Stomach smooth muscle (tissue), 2 donors: ENCODE measurements around the gene TSBP1.
A peak's percentile ranks its signal among the peaks of the same experiment; 100 is the strongest.
"Not testable (repeated sequence)": the region's sequence is repeated elsewhere in the genome, so short reads cannot be mapped to it uniquely, and the experiment has no call there.

Source experiments
- H3K27ac ChIP-seq: one replicate; pipeline ENCODE4 v1.7.0; 2013; ENCODE audit warnings: mild to moderate bottlenecking, low read length, inconsistent platforms
- H3K27me3 ChIP-seq, 2 donors: one replicate each; pipeline ENCODE4 v1.7.0; 2013; ENCODE audit warnings: low read length in 2 of 2; ENCODE audit not compliant: insufficient read depth in 2 of 2, control insufficient read depth in 1 of 2
- H3K36me3 ChIP-seq, 2 donors: one replicate each; pipeline ENCODE4 v1.7.0; 2013; ENCODE audit warnings: low read length in 2 of 2; ENCODE audit not compliant: control insufficient read depth in 2 of 2, insufficient read depth in 2 of 2
- H3K4me1 ChIP-seq: one replicate; pipeline ENCODE4 v1.7.0; 2013; ENCODE audit warnings: low read length; ENCODE audit not compliant: control insufficient read depth, insufficient read depth
- H3K4me3 ChIP-seq, 2 donors: one replicate each; pipeline ENCODE4 v1.7.0; 2013; ENCODE audit warnings: low read length in 2 of 2
- H3K9ac ChIP-seq, 2 donors: one replicate each; pipeline ENCODE4 v1.7.0; 2013; ENCODE audit warnings: low read length in 2 of 2, mild to moderate bottlenecking in 1 of 2
- H3K9me3 ChIP-seq, 2 donors: one replicate each; pipeline ENCODE4 v1.7.0; 2013; ENCODE audit warnings: low read length in 2 of 2; ENCODE audit not compliant: control insufficient read depth in 2 of 2
- donor health status: healthy.
- donor health status: Pancreatic carcinoma.

TSBP1 gene

DNA sequence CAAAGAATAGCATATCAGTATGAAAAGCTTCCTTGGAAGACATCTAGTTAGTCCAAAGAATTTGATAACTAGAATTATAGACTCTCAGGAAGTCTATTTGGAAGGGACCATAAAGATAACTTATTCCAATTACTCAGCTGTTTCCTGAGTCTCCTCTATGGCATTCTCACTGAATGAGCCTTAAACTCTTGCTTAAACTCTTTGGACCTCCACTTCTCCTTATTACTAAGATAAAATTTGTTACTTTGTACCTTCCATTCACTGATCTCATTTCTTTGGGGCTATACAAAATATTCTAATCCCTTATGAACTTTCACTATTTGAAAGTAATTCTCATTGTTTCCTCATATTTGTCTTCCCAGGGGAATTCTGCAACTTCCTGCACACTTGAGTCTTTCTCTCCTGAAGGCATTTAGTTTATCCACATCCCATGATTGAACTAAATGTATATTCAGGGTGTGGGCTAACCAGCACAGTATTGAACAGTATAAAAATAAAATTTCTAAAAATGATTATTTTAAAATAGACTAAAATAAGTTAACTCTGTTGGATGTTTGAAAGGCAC, 80.7 kb downstream of the TSBP1 start:
- Histone ChIP-seq H3K9ac (no peak overlapping the region), H3K9me3 (no peaks in the 10 kb centered on the region), H3K4me3 (no peak overlapping the region), H3K27me3 (no peaks in the 10 kb centered on the region), H3K27ac (no peak overlapping the region), H3K4me1 (no peaks in the 10 kb centered on the region), H3K36me3 (no peaks in the 10 kb centered on the region)

DNA sequence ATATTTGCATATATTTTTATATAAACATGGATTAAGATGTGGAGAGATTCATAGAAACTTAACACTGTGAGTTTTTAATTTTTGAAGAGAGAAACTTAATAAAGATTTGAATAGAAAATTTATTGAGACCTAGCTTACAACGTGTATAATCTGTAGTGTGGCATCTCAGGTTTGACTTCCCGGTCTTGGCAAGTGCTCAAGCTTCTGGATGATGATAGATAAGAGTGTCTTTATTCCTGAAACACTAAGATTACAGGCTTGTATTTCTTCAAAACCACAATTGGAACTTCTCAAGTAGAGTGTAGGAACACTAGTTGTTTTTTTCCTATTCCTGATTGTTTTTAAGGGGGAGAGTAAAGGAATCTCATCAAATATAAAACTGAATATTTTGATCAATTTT, 83.3 kb downstream of the TSBP1 start:
- Histone ChIP-seq H3K9me3 (no peaks in the 10 kb centered on the region), H3K27me3 (no peaks in the 10 kb centered on the region), H3K9ac (no peak overlapping the region), H3K27ac (no peak overlapping the region), H3K4me3 (no peak overlapping the region), H3K36me3 (no peaks in the 10 kb centered on the region), H3K4me1 (no peaks in the 10 kb centered on the region)

DNA sequence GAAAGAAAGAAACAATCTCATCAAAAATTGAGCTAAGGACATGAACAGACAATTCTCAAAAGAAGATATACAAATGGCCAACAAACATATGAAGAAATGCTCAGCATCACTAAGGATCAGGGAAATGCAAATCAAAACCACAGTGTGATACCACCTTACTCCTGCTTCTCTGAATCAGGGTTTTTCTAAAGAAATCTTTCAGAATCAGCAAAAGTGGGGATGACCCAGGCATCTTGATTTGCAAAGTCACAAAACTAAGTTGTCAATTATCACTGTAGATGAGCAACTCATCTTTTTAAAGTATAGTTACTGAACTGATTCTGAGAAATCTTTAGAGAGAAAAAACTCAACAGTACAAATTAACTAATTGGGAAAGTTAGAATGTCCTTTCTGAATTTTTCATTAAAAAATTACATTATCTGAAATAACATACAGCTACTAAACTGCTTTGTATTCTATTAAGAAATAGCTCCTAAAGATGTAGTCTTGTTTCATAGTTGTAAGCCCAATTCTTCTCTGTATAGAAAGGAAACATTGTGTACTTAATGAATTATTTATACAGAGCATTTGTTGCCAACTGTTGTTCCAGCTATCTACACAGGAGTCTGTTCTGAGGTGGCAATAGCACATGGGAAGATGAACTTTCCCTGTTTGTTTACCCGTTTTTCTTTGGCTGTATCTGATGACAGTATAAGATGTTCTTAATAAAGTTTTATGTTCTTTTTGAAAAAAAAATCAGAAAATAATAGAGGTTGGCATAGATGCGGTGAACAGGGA, 97.7 kb downstream of the TSBP1 start:
- H3K36me3 ChIP-seq, H3K4me1 ChIP-seq, H3K27ac ChIP-seq, H3K4me3 ChIP-seq, H3K27me3 ChIP-seq, H3K9me3 ChIP-seq, H3K9ac ChIP-seq: not testable (repeated sequence)

DNA sequence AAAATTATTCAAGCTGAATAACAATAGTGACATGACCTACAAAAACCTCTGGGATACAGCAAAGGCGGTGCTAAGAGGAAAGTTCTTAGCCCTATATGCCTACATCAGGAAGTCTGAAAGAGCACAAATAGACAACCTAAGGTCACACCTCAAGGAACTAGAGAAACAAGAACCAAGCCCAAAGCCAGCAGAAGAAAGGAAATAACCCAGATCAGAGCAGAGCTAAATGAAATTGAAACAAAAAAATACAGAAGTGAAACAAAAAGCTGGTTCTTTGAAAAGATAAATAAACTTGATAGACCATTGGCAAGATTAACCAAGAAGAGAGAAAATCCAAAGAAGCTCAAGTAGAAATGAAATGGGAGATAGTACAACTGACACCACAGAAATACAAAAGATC, 100.3 kb downstream of the TSBP1 start:
- H3K27ac ChIP-seq = no peak overlapping the region
- H3K27me3 ChIP-seq = no peaks in the 10 kb centered on the region
- no peaks in the 10 kb centered on the region for H3K4me1 ChIP-seq
- H3K9ac ChIP-seq = no peak overlapping the region
- H3K36me3 ChIP-seq = no peaks in the 10 kb centered on the region
- no peak overlapping the region for H3K4me3 ChIP-seq
- H3K9me3 ChIP-seq = no peaks in the 10 kb centered on the region

DNA sequence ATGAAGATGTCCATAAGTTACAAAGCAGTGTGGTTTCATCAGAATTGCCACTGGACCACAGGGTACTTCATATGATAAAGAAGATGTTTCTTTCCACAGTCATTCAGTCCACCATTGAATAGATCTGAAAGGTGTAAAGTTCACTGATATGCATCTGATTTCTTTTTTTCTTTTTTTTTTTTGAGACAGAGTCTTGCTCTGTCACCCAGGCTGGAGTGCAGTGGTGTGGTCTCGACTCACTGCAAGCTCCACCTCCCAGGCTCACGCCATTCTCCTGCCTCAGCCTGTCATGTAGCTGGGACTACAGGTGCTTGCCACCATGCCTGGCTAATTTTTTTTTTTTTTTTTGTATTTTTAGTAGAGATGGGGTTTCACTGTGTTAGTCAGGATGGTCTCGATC, 103.2 kb downstream of the TSBP1 start:
- H3K4me3 ChIP-seq, H3K36me3 ChIP-seq, H3K27ac ChIP-seq, H3K27me3 ChIP-seq, H3K4me1 ChIP-seq, H3K9me3 ChIP-seq, H3K9ac ChIP-seq: not testable (repeated sequence)

DNA sequence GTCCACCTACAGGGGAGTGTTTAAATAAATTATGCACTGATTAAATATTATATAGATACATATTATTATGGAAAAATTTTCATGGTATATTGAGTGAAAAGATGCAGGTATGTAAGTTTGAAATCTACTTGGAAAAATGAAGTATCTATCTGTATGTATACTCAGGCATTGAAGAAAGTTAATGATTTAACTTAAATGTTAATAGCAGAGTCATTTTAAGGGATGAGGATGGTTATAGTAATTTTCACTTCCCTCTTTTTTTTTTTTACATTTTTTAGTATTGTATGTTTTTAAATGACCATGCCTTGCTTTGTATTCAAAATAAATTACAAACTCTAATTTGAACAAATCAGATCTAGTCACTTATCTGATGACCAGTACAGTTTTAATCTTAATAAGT, 104.7 kb downstream of the TSBP1 start:
- H3K36me3 ChIP-seq = no peaks in the 10 kb centered on the region
- H3K27me3 ChIP-seq = no peaks in the 10 kb centered on the region
- no peak overlapping the region for H3K9ac ChIP-seq
- no peak overlapping the region for H3K4me3 ChIP-seq
- no peaks in the 10 kb centered on the region for H3K4me1 ChIP-seq
- no peak overlapping the region for H3K27ac ChIP-seq
- H3K9me3 ChIP-seq = no peaks in the 10 kb centered on the region

DNA sequence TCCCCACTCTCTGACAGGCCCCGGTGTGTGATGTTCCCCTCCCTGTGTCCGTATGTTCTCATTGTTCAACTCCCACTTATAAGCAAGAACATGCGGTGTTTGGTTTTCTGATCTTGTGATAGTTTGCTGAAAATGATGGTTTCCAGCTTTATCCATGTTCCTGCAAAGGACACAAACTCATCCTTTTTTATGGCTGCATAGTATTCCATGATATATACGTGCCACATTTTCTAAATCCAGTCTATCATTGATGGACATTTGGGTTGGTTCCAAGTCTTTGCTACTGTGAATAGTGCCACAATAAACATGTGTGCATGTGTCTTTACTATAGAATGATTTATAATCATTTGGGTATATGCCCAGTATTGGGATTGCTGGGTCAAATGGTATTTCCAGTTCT, 114.4 kb downstream of the TSBP1 start:
- not testable (repeated sequence) for H3K36me3 ChIP-seq, H3K9me3 ChIP-seq, H3K27ac ChIP-seq, H3K4me3 ChIP-seq, H3K9ac ChIP-seq, H3K4me1 ChIP-seq, H3K27me3 ChIP-seq

DNA sequence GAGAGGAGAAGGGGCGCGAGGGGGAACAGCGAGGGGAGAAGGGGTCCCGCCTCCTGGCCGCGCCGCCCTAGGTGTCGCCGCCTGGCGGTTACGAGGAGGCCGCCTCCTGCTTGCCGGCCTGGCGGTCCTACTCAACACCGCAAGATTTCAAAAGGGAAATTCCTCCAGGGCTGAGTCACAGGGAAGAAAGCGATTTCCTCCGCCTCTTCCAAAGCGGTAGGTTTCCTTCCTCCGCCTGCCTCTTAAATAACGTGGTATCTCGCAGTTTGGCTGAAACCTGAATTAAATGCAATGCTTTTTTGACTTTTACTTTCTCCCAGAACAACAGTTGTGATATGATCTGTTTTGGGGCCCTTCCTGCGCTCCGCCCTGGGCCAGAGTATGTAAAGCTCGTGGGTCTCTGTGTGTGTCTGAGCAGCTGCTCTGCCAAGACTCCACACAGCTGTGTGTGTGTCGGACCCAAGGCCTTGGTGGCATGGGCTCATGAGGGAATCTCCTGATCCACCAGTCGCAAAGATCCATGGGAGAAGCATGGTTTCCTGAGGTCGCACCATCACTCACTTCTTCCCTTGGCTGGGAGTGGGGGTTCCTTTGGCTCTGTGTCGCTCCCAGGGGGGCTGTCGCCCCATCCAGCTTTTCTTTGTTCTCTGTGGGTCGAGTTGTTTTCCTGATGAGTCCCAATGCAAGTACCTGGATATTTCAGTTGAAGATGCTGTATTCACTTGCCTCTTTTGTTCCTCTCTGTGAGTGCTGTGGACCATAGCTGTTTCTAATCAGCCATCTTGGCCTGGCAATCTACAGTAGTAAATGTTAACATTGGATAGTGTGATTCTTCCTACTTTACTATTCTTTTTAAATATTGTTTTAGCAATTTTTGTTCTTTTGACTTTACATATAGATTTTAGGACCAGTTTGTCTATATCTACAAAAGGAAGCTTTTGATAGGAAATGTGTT, 116.2 kb downstream of the TSBP1 start:
- Histone ChIP-seq H3K36me3 (no peaks in the 10 kb centered on the region), H3K27me3 (no peaks in the 10 kb centered on the region), H3K9ac (peak overlapping the region; percentile 64 to 66), H3K27ac (peak overlapping the region; percentile 31), H3K4me3 (peak overlapping the region; percentile 68 to 74), H3K9me3 (no peaks in the 10 kb centered on the region), H3K4me1 (peaks cover 8% of the 10 kb centered on the region)

DNA sequence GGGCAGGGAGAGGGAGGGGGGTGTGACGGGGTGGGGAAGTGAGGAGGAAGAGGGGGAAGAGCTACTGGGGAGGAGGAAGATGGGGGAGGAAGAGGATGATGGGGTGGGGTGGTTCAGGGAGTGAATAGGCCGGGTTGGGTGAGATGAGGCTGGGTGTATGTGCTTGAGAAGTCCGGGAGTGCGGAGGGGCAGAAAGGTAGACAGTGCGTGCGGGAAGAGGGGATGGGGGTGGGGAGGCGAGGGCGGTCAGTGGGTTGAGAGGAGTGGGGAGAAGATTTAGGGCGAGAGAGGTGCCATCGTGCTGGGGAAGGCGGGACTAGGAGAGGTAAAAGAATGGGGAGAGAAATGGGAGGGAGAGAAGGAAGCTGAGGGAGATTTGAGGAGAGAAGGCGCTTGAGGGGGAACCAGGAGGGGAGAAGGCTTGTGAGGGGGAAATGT, 116.9 kb downstream of the TSBP1 start:
- Histone ChIP-seq H3K27ac (no peak overlapping the region), H3K9ac (peak overlapping the region in 1 of 2 donors; percentile 66), H3K4me1 (peaks cover 8% of the 10 kb centered on the region), H3K4me3 (peak overlapping the region; percentile 68 to 74), H3K27me3 (no peaks in the 10 kb centered on the region), H3K36me3 (no peaks in the 10 kb centered on the region), H3K9me3 (no peaks in the 10 kb centered on the region)

DNA sequence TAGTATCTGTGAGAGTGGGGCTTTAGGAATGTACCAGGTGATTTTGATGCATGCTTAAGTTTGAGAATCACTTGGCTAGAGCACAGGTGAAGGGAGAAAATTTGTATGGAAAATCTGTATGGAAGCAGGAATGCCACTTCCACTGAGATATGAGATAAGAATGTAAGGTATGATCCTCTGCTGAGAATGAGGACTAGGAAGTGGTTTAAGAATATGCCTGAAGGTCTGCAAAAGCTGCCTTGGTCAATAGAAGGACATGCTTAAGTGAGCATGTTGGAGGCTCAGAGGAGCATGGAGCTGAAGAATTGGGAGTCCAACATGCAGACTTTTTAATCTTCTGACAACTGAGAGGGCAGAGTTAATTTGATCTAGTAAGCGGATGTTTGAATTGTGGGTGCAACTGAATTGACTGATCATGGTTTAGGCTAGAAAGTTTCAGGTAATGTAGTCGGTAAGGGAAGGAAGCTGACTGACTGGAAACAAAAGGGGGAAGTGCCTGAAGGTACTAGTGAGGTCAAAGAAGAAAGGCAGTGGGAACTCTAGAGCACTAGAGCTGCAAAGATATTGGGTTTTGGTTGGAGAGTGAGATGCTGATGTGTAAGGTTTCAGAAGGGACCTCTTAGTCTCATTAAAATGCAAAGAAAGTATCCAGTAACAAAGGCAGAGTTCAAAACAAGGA, 119.2 kb downstream of the TSBP1 start:
- no peaks in the 10 kb centered on the region for H3K9me3 ChIP-seq
- H3K36me3 ChIP-seq = no peaks in the 10 kb centered on the region
- H3K4me3 ChIP-seq = no peak overlapping the region
- H3K9ac ChIP-seq = no peak overlapping the region
- H3K27me3 ChIP-seq = peaks cover 0 to 2% of the 10 kb centered on the region in 2 donors
- no peak overlapping the region for H3K27ac ChIP-seq
- peaks cover 8% of the 10 kb centered on the region for H3K4me1 ChIP-seq
